Middle frontal gyrus (tissue), 1 donor: Measurements from ENCODE around the gene VCPKMT.
"Not testable (repeated sequence)": the region's sequence is repeated elsewhere in the genome, so short reads cannot be mapped to it uniquely, and the experiment has no call there.

Source experiments
- DNase-seq: peaks from one replicate; pipeline ENCODE4 v3.0.0-alpha.2; 2015; ENCODE audit warnings: low spot score; ENCODE audit errors: extremely low spot score

VCPKMT gene

DNA sequence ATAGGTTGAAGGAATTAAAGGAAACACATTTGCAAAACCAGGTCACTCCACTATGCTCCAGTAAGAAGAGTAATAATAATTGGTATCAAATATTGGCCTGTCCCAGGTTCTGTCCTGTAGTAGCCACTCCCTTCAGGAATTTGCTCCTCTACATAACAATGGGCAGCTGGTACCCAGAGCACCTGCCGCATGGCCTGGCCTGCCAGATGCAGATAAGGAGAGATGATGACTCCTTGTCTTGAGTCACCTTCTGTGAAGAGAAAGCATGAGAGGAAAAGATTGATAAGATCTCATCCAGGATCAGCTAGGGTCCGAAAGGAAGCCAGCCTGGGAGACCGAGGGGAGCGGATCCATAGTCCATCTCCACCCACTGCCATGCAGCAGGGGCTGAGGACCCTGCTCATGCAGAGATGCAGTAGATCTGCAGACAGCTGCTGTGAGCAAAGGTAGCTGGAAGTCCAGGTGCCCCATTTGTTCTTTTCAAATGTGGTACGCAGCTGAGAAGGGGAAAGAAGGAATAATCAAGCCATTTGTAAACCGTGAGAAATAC, 24.3 kb downstream of the VCPKMT start:
- DNase-seq, result no peak

DNA sequence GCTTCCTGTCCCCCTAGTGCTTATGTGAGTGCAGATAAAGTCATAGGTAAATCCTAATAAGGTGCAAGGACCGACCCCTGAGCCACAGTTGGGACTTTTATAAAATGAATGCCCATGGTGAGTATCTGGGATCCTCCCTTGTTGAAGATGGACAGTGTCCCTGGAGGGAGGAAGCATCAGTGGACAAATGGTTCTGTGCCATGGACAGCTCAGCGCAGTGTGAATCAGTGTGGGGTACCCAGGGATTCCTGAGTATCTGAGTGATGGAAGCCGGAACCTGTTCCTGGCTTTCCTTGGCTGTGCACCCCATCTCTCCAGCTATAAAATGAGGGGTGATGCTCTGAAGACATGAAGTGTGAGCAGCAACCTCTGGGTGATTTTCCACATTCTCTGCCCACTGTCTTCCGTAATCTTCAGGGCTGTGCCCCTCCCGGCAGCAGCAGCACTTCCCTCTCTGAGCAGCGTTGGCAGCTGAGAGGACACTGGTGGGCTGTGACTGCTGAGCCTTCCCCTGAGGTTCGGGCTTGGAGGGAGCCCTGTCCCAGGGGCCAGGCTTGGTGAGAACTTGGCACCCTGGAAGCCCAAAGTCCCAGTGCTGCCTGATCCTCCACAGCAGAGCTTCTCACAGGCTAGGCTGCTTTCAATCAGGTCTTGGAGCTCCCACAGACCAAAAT, 25.0 kb downstream of the VCPKMT start:
- DNase-seq, result no peak

DNA sequence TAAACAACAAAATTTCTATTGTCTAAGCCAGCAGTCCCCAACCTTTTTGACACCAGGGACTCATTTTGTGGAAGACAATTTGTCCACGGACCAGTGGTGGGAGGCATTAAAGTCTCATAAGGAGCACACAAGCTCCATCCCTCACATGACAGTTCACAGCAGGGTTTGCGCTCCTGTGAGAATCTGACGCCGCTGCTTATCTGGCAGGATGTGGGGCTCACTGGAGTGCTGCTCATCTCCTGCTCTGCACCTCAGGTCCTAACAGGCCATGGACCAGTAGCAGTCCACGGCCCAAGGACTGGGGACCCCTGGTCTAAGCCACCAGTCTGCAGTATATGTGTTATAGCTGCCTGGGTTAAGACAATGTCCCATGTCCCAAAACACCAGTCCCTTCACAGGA, 27.2 kb downstream of the VCPKMT start:
- no peak for DNase-seq

DNA sequence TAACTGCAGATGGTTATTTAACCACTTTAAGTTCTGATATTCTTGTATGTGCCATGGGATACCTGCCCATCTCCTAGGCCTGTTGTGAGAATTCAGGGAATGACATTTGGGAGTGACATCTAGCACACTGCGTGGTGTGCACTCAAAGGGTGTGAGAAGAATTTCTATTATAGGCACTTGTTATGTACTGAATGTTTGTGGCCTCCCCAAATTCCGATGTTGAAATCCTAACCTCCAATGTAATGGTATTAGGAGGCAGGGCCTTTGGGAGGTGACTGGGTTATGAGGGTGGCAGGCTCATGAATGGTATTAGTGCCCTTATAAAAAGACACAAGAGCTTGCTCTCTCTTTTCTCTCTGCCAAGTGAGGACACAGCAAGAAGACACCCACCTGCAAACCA, 27.6 kb downstream of the VCPKMT start:
- DNase-seq, result no peak

DNA sequence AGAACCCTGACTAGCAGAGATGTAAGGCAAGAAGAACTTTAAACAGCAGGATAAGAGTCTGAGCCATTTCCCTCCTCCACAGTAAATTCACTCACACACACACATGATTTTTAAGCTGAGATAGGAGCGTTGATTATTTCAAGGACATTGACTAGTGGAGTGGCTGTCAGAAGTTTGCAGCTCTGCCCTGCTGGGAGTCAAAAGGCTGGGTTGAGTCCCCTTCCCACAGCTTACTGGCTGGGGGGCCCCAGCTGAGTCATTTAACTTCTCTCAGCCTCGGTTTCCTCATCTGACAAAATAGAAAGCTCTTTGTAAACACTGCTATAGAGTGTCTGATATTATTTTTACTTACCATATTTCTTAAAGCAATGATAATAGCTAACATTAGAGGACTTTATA, 28.3 kb downstream of the VCPKMT start:
- no peak for DNase-seq

DNA sequence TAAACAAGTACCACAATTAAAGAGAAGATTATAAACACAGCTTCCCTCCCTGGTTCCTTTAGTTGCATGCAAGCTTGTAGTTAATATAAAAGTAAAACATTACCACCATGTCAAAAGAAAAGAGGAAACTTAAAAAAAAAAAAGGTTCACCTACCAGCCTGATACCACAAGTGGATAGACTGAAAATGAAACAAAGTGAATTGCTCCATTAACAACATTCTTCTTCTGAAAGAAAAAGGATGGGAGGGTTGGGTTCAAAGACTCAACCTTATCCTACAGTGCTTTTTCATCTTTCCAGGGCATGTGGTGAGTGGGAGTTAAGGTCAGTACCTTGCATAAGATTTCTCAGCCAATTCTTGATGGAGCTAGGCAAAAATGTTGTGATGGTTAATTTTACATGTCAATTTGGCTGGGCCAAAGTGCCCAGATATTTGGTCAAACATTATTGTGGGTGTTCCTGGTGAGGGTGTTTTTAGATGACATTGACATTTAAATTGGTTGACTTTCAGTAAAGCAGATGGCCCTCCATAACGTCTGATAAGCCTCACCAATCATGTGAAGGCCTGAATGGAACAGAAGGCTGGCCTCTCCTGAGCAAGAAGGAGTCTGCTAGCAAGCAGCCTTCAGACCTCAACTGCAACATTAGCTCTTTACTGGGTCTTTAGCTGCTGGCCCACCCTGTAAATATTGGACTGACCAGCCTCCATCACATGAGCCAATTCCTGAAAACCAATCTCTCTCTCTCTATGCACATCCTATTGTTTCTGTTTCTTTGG, 28.8 kb downstream of the VCPKMT start:
- no peak for DNase-seq

DNA sequence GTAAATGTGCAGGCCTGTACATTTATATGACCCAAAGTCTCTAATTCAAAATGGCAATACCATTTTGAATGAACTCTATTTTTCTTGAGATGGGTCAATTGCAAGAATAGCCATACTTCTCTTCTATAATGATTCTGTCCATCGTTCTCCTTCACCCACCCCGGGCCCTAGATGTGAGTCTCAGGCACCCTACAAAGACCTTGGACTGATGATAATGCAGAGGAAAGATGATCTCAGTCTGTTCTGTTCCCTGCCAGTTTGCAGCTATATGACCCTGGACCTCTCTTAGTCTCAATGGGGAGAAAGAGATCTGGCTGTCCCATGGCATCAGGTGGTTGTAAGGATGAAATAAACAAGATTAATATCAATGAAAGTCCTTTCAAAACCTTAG, 30.1 kb downstream of the VCPKMT start:
- DNase-seq, result no peak

DNA sequence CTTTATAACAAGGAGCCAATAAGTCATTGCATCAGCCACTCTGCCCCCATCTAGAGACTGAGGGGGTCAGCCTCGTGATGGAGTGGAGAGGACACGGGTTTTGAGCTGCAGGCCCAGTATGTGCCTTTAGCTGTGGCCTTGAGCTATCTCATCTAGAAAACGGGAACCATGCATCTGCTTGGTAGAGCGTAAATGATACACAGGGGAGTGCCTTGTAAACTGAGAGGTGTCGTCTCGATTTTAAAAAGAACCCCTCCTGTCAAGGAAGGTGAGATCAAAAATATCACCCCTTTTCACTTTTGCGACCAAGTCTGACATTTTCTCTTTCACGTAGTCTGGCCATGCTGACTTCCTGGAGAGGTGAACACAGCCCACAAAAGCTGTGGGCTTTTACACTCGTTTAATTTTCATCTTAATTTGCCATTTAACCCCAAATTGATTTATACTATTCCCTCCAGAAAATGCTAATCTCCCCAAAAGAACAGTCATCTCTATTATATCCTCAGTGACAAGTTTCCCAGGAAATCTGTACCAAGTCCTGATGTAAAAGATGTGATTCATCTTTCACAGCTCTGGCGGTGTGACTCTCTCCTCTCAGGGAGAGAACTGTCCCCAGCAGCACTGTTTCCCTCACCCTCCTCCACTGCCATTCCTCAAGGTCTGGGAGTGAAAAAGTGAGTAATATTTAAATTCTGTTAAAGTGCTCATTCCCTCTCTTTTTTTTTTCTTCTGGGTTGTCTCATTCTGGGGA, 30.6 kb downstream of the VCPKMT start:
- peak; percentile 42 for DNase-seq

DNA sequence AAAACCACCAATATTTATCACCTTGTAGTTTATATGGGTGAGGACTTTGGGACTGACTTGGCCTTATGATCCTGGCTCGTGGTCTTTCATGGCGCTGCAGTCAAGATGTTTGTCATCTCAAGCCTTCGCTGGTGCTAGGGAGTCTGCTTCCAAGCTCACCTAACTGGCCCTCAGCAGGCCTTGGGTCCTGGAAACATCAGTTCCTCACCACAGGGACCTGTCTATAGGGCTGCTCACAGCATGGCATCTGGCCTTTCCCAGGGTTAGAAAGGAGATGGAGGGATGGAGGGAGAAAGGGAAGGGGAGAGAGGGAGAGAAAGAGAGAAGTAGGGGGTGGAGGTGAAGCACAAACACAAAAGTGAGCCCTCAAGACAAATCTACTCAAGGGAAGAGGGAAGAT, 31.7 kb downstream of the VCPKMT start:
- no peak for DNase-seq

DNA sequence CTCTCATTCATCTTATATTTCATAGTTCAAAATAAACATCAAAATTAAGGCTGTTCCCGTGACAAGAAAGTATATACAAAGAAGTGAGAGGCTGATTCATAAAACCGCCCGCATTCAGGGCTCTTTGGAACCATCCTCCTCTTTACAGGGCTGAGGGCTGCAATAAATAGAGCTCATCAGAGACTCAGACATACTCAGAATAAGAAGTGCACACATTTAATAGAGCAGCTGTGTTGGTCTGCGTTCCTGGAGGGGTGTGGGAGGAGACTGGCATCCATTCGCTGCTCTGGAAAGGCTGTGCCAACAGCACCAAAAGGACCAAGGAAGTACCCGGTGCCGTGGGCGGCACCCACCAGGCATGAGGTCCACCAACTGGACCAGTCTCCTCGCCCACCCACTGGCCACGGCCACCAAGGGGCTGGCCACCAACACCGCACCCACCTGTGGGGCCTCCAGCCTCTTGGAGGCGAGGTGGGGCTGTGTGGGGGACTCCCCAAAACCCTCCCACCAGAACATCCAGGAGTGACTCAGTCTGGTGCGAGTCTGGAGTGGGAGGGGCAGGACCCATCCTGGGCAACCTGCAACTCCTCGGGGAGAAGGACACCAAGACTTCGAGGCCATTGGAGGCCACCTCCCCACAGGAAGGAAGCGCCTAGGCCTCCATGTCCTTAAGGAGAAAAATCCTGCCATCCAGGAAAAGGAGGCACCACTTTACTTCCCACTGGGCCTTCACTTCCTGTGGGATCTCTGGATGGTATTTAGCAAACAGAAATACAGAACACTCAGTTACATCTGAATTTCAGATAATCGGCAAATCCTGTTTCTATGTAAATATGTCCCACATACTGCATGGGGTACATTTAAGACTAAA, 32.7 kb downstream of the VCPKMT start:
- no peak for DNase-seq

DNA sequence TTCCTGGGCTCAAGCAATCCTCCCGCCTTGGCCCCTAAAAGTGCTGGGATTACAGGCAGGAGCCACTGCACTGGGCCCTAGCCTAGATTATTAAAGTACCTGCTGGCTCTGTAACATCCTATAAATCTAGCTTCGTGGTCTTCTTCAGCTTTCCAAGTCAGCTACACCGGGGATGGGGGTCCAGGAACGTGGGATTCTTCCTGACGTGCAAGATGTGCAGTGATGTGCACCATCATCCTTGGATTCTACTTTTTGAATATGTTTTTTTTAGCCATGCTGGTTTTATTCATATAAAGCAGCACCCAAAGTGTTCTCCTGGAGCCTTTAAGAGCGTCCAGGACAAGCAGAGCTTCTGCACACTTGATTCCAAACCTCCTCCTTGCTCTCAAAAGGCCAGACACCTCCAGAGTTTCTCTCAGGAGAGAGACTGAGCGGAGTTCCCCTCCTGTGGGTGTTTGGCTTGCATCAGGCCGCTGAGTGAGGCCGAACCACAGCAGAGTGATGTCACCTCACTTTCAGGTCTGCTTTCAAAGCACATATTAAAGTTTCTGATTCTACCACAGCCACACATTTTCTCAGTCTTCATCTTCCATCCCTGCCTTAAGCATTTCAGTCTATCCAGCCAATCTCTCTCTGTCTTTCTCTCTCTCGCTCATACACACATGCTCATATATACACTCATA, 33.4 kb downstream of the VCPKMT start:
- DNase-seq, result no peak

DNA sequence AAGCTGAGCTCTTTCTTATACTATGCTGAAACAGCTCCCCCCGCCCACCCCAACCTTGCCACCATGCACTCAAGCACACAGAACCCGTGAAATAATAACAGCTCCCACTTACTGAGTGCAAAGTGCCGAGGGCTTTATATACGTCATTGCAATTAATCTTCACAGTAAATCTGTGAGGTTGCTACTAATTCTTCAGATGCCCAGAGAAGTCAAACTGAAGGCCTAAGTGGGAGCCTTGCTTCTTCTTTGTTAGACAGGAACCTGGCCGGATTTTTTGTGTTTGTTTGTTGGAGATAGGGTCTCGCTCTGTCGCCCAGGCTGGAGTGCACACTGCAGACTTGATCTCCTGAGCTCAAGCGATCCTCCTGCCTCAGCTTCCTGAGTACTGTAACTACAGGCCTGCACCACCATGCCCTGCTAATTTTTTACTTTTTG, 34.0 kb downstream of the VCPKMT start:
- DNase-seq, result no peak

DNA sequence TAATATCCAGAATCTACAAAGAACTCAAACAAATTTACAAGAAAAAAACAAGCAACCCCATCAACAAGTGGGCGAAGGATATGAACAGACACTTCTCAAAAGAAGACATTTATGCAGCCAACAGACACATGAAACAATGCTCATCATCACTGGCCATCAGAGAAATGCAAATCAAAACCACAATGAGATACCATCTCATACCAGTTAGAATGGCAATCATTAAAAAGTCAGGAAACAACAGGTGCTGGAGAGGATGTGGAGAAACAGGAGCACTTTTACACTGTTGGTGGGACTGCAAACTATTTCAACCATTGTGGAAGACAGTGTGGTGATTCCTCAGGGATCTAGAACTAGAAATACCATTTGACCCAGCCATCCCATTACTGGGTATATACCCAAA, 37.3 kb downstream of the VCPKMT start:
- not testable (repeated sequence) for DNase-seq

DNA sequence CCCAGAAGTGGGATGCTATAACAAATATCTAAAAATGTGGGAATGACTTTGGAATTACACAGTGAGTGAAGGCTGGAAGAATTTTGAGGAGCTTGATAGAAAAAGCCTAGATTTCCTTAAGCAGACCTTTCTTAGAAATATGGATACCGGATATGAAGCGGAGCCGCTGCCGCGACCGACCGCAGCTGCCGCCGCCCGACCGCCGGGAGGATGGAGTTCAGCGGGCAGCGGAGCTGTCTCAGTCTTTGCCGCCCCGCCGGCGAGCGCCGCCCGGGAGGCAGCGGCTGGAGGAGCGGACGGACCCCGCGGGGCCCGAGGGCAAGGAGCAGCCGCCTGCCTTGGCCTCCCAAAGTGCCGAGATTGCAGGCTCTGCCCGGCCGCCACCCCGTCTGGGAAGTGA, 42.7 kb downstream of the VCPKMT start:
- not testable (repeated sequence) for DNase-seq

DNA sequence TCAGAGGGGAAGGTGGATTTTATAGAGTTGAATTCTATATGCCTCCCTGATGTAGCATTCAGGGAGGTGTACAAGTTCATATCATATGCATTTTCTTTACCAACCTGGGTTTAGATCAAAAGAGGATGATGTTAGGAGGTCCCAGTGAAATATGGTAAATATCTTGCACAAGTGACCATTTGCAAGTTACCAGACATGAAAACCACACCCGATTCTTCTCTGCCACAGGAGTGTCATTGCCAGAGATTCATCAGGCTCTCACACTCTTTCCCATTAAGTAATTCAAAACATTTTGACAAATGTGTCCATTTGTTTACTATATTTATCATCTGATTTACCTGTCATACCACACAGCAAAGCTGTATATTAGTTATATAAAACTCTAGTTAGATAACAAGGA, 44.0 kb downstream of the VCPKMT start:
- DNase-seq, result no peak

DNA sequence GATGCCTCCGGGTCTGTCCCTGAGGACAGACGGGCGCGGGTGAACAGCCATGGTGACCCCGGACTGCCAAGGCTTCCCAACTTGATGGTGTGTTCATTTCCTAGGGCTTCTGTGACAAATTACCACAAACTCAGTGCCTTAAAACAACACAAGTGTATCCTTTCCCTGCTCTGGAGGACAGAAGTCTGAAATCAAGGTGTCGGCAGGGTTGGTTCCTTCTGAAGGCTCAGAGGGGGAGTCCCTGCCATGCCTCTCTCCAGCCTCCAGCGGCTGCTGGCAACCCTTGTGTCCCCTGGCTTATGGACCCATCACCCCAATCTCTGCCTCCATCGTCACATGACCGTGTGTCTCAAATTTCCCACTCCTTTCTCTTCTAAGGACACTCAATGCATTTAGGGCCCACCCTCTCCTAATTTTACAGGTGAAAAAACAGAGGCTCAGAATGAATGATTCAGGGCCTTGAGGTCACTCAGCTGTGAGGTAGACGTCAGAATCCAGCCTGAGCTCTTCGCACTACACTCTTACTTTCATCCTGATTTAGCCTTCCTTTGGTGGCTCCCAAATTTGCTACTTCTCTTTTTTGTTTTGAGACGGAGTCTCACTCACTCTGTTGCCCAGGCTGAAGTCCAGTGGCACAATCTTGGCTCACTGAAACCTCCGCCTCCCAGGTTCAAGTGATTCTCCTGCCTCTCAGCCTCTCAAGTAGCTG, 45.4 kb downstream of the VCPKMT start:
- no peak for DNase-seq

DNA sequence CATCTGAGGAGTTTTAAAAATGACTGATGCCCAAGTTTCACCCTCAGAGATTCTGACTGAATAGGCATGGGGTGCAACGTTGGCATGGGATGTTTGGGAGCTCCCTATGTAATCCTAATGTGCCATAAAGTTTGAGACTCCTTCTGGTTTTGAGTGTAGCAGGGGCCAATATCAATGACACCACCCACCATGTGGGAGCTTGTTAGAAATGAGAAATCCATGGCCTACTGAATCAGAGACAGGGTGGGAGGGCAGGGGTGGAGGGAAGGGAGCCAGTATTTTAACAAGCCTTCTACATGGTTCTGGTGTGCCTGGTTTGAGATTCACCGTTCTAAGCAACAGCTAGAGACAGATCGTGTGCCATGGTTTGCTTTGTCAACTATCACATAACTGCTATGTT, 46.1 kb downstream of the VCPKMT start:
- no peak for DNase-seq

DNA sequence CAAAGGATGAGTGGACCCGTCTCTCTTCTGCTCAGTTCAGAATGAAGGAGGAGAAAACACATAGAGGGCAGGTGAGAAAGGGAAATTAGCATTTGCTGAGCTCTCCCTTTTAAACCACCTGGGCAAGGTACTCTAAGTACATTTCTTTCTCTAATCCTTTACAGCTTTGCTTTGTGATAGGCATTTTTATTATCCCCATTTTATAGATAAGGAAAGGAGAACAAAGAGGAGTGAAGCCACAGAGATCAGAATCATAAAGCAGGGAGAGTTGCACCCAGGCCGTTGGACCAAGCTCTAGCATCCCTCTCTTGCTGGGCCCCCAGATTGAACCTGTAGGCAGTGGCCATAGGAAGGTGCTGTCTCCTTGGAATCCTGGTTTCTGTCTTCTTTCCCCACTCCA, 47.0 kb downstream of the VCPKMT start:
- no peak for DNase-seq

DNA sequence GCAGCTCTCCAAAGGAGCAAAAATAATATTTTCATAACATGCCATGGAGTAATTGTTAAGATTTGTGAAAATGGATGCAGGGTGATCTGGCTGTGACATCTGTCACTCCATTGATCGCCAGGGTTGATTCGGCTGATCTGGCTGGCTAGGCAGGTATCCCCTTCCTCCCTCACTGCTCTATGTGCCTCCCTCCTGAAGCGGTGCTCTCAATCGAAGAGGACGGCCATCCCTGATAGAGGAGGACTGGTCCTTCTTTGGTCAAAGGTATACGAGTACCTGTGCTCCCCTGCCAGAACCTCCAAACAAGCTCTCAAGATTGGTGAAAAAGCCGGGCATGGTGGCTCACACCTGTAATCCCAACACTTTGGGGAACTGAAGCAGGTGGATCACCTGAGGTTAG, 47.9 kb downstream of the VCPKMT start:
- DNase-seq, result no peak
